ENCODE measurements around the gene RTP1. TPM values are rescaled to one million over a fixed set of nuclear protein-coding genes. Genes with fewer than 3 reads are reported as not detected.

RTP1 gene
- total RNA-seq, 1 experiment from 2014 or later: not detected

- peaks cover 0 to 5% of the 10 kb centered on the region in 2 experiments; a peak in 1 of 4 replicates for H3K4me1 ChIP-seq (ENCODE audit: control insufficient read depth in 1 of 2, insufficient read depth in 2 of 2, low read length in 2 of 2)
- H3K4me2 ChIP-seq (ENCODE audit: low read length): no peak overlapping the region
- ATAC-seq (no peak), DNase-seq (ENCODE audit: low read depth, low spot score) (no peak)
- no peak overlapping the region for H3K27ac ChIP-seq (ENCODE audit: low read depth, low read length)
- no peak overlapping the region for H2AFZ ChIP-seq (ENCODE audit: low read depth, low read length, poor library complexity, severe bottlenecking)
- H3K9me3 ChIP-seq (ENCODE audit: control insufficient read depth in 1 of 2, insufficient read depth in 1 of 2, low read depth in 1 of 2, low read length in 2 of 2): no peaks in the 10 kb centered on the region
- H4K20me1 ChIP-seq (ENCODE audit: insufficient read depth): no peaks in the 10 kb centered on the region
- TF ChIP-seq ZBTB33 (IDR thresholded peaks at IDR 0.05; ENCODE audit: extremely low read depth, insufficient replicate concordance, low read length): no peak
- no peak for TF ChIP-seq SRF (IDR thresholded peaks at IDR 0.05; ENCODE audit: low read depth)
- TF ChIP-seq SIN3A (IDR thresholded peaks at IDR 0.05; ENCODE audit: low read depth): no peak
- no peak for TF ChIP-seq JUND (IDR thresholded peaks at IDR 0.05)
- TF ChIP-seq TCF7L2 (IDR thresholded peaks at IDR 0.05; ENCODE audit: borderline replicate concordance, extremely low read depth, insufficient read depth, insufficient read length): no peak
- no peak for TF ChIP-seq EGR1 (IDR thresholded peaks at IDR 0.05; ENCODE audit: low read depth)
- no peak for TF ChIP-seq SP1 (IDR thresholded peaks at IDR 0.05; ENCODE audit: low read depth)
- TF ChIP-seq ZNF274 (IDR thresholded peaks at IDR 0.05; ENCODE audit: low read depth, low read length): no peak
- TF ChIP-seq CTCF (IDR thresholded peaks at IDR 0.05 in 2 of 3, conservative IDR thresholded peaks at IDR 0.05 in 1 of 3; ENCODE audit: borderline replicate concordance in 1 of 3, insufficient read depth in 1 of 3, low read depth in 2 of 3, low read length in 2 of 3): no peak
- no peak for TF ChIP-seq POLR2A (IDR thresholded peaks at IDR 0.05; ENCODE audit: borderline replicate concordance, extremely low read depth, insufficient read depth, insufficient read length)
- no peak for TF ChIP-seq EZH2 (IDR thresholded peaks at IDR 0.05)
- no peak for TF ChIP-seq RAD21 (IDR thresholded peaks at IDR 0.05; ENCODE audit: low read depth)
- TF ChIP-seq ZFX (IDR thresholded peaks at IDR 0.05): no peak
- no peak for TF ChIP-seq ATF3 (IDR thresholded peaks at IDR 0.05)
- TF ChIP-seq FOSL1 (IDR thresholded peaks at IDR 0.05; ENCODE audit: low read depth): no peak
- no peak for TF ChIP-seq POLR2AphosphoS5 (IDR thresholded peaks at IDR 0.05; ENCODE audit: low read depth, low read length)
- no peak for TF ChIP-seq CEBPB (IDR thresholded peaks at IDR 0.05; ENCODE audit: low read depth)
- no peak for TF ChIP-seq ELF1 (IDR thresholded peaks at IDR 0.05; ENCODE audit: borderline replicate concordance, low read depth)
- TF ChIP-seq YY1 (IDR thresholded peaks at IDR 0.05; ENCODE audit: extremely low read depth, insufficient replicate concordance, low read depth, low read length): no peak
- no peak for TF ChIP-seq EZH2phosphoT487 (IDR thresholded peaks at IDR 0.05; ENCODE audit: borderline replicate concordance)
- H3K4me3 ChIP-seq (replicated peaks in 1 of 2; ENCODE audit: low read depth in 1 of 2, low read length in 2 of 2): no peak overlapping the region
- POLR2A ChIA-PET: no interaction called here
- no TSS peak for BruUV-seq (replicated peaks)
- H3K79me2 ChIP-seq (ENCODE audit: insufficient read depth, low read length): no peaks in the 10 kb centered on the region
- intact Hi-C loops (cut with micrococcal nuclease): no loop called here
- H3K27me3 ChIP-seq (ENCODE audit: insufficient read depth, low read length): peaks cover 10% of the 10 kb centered on the region; the same call in 1 of the 2 replicates
- RAD21 ChIA-PET (ENCODE audit: low non-redundant PET in 1 of 2, low total read pairs in 2 of 2, uncharacterized antibody in 2 of 2, unreplicated experiment in 2 of 2): no interaction called here
- CTCF ChIA-PET: no interaction called here
- no peaks in the 10 kb centered on the region for H3K9me2 ChIP-seq (ENCODE audit: insufficient read depth)
- no peaks in the 10 kb centered on the region for H3K36me3 ChIP-seq (ENCODE audit: control insufficient read depth in 1 of 2, insufficient read depth in 2 of 2, low read length in 2 of 2)
- H3K9ac ChIP-seq (ENCODE audit: low read length): no peak overlapping the region
Measured at GRCh38 chr3:187208159-187208558, 10.9 kb downstream of the RTP1 start.
